Uterus (tissue), 4 donors: Measurements from ENCODE around the gene EFTUD2. TPM values are rescaled to one million over a fixed set of nuclear protein-coding genes. Genes with fewer than 3 reads are reported as not detected.
A peak's percentile ranks its signal among the peaks of the same experiment; 100 is the strongest.

Source experiments
- DNase-seq, 2 donors: peaks; one replicate each; pipeline ENCODE4 v3.0.0-alpha.2; 2019 to 2020
- H3K27ac ChIP-seq, 2 donors: fragments of 200-600 bp; sonication (generic); 1 replicate in 1 of 2; 2 replicates in 1 of 2; pipeline ENCODE4 v1.5.1; 2016 to 2018
- H3K27me3 ChIP-seq, 2 donors: fragments of 200-600 bp; sonication (generic); one replicate each; pipeline ENCODE4 v1.5.1; 2018 to 2019; ENCODE audit warnings: control low read depth in 1 of 2
- H3K36me3 ChIP-seq, 2 donors: fragments of 200-600 bp; sonication (generic); one replicate each; pipeline ENCODE4 v1.5.1; 2019; ENCODE audit warnings: control low read depth in 1 of 2
- H3K4me1 ChIP-seq, 2 donors: fragments of 200-600 bp; sonication (generic); one replicate each; pipeline ENCODE4 v1.5.1; 2018 to 2019; ENCODE audit warnings: control low read depth in 1 of 2
- H3K4me3 ChIP-seq, 2 donors: fragments of 200-600 bp; sonication (generic); 1 replicate in 1 of 2; 2 replicates in 1 of 2; pipeline ENCODE4 v1.5.1; 2018 to 2019; ENCODE audit warnings: mild to moderate bottlenecking in 1 of 2
- H3K9me3 ChIP-seq, 2 donors: fragments of 200-600 bp; sonication (generic); one replicate each; pipeline ENCODE4 v1.5.1; 2019; ENCODE audit warnings: control low read depth in 1 of 2
- CTCF ChIP-seq, 4 experiments: fragments of 200-600 bp in 2 of 4; fragments of 450-650 bp in 2 of 4; sonication (generic) in 2 of 4; IDR thresholded peaks; one replicate each; pipeline ENCODE4 v1.5.1; 2016 to 2019; ENCODE audit warnings: antibody characterized with exemption in 4 of 4, mild to moderate bottlenecking in 2 of 4, moderate library complexity in 1 of 4
- POLR2A ChIP-seq, 2 donors: fragments of 450-650 bp; IDR thresholded peaks; one replicate each; pipeline ENCODE4 v1.6.1; 2016; ENCODE audit warnings: antibody characterized with exemption in 2 of 2, mild to moderate bottlenecking in 1 of 2, moderate library complexity in 1 of 2
- intact Hi-C: fragments of 100-400 bp; cut with DNase I; formaldehyde crosslinking; loops from one replicate; pipeline ENCODE4 v1.15.1; 2023; ENCODE audit warnings: low total_unique reads
- total RNA-seq, 4 donors: library from RNA; depleted of rRNA in 3 of 4; stranded (reverse); fragments of >200 nt in 3 of 4; gene quantifications; one replicate each; pipeline versions ENCODE4 v1.1.0 to v1.2.4, GENCODE V29; 2014 to 2023
- donor health status: DM: yes; HTN: yes; CAD: no.

EFTUD2 gene
- total RNA-seq, 4 donors from 2014 or later = 12.4 to 129 (median 64.7) TPM

- no peaks in the 10 kb centered on the region for H3K27me3 ChIP-seq
- intact Hi-C loops = loop anchor here (10.0 kb wide), 1 partner anchor 177 kb away; no protein-coding TSS in a partner anchor
- H3K9me3 ChIP-seq = no peaks in the 10 kb centered on the region
- no peak overlapping the region for H3K4me3 ChIP-seq
- TF ChIP-seq POLR2A (IDR thresholded peaks at IDR 0.05) = no peak
- no peak for TF ChIP-seq CTCF (IDR thresholded peaks at IDR 0.05)
- H3K27ac ChIP-seq = no peak overlapping the region
- H3K4me1 ChIP-seq = no peaks in the 10 kb centered on the region
- DNase-seq = no peak
- no peaks in the 10 kb centered on the region for H3K36me3 ChIP-seq
Measured at GRCh38 chr17:44917456-44917855, 18.2 kb upstream of the EFTUD2 start.

- intact Hi-C loops = loop anchor here (10.0 kb wide), 1 partner anchor 178 kb away; no protein-coding TSS in a partner anchor
- DNase-seq = peak; percentile 53 to 54
- H3K4me1 ChIP-seq = no peaks in the 10 kb centered on the region
Measured at GRCh38 chr17:44916781-44917241, 17.6 kb upstream of the EFTUD2 start.

GRCh38 chr17:44915862-44916780, 16.9 kb upstream of the EFTUD2 start:
- peak overlapping the region; percentile 26 to 55 for H3K27ac ChIP-seq
- H3K4me3 ChIP-seq = no peak overlapping the region
- H3K4me1 ChIP-seq = peaks cover 0 to 4% of the 10 kb centered on the region in 2 donors
- TF ChIP-seq CTCF (IDR thresholded peaks at IDR 0.05) (no peak), POLR2A (IDR thresholded peaks at IDR 0.05) (no peak)
- intact Hi-C loops = loop anchor here (10.0 kb wide), 1 partner anchor 179 kb away; no protein-coding TSS in a partner anchor
- no peaks in the 10 kb centered on the region for H3K9me3 ChIP-seq
- no peaks in the 10 kb centered on the region for H3K27me3 ChIP-seq
- DNase-seq = no peak
- no peaks in the 10 kb centered on the region for H3K36me3 ChIP-seq

More at GRCh38 chr17:44916781-44917241, 17.6 kb upstream of the EFTUD2 start:
- Histone ChIP-seq H3K27me3 (no peaks in the 10 kb centered on the region), H3K27ac (peak overlapping the region; percentile 26 to 55), H3K9me3 (no peaks in the 10 kb centered on the region), H3K36me3 (no peaks in the 10 kb centered on the region), H3K4me3 (no peak overlapping the region)
- TF ChIP-seq CTCF (IDR thresholded peaks at IDR 0.05) (no peak), POLR2A (IDR thresholded peaks at IDR 0.05) (no peak)

GRCh38 chr17:44915321-44915726, 16.1 kb upstream of the EFTUD2 start, which contains the start of gene GFAP:
Gene GFAP (minus strand): TSS chr17:44915500. CDS start chr17:44915486, 14 bp downstream.
- no peaks in the 10 kb centered on the region for H3K9me3 ChIP-seq
- no peaks in the 10 kb centered on the region for H3K36me3 ChIP-seq
- no peak for DNase-seq
- intact Hi-C loops = loop anchor here (10.0 kb wide), 1 partner anchor 179 kb away; no protein-coding TSS in a partner anchor
- TF ChIP-seq CTCF (IDR thresholded peaks at IDR 0.05) (no peak), POLR2A (IDR thresholded peaks at IDR 0.05) (no peak)
- no peak within 1 kb of the TSS for H3K4me3 ChIP-seq
- peak within 1 kb of the TSS; percentile 26 to 55 for H3K27ac ChIP-seq
- H3K4me1 ChIP-seq = peaks cover 0 to 4% of the 10 kb centered on the region in 2 donors
- H3K27me3 ChIP-seq = no peaks in the 10 kb centered on the region
